ENCODE results near the gene CNGA3.
A peak's percentile ranks its signal among the peaks of the same experiment; 100 is the strongest.
"Not testable (repeated sequence)": the region's sequence is repeated elsewhere in the genome, so short reads cannot be mapped to it uniquely, and the experiment has no call there.

CNGA3 gene

DNA sequence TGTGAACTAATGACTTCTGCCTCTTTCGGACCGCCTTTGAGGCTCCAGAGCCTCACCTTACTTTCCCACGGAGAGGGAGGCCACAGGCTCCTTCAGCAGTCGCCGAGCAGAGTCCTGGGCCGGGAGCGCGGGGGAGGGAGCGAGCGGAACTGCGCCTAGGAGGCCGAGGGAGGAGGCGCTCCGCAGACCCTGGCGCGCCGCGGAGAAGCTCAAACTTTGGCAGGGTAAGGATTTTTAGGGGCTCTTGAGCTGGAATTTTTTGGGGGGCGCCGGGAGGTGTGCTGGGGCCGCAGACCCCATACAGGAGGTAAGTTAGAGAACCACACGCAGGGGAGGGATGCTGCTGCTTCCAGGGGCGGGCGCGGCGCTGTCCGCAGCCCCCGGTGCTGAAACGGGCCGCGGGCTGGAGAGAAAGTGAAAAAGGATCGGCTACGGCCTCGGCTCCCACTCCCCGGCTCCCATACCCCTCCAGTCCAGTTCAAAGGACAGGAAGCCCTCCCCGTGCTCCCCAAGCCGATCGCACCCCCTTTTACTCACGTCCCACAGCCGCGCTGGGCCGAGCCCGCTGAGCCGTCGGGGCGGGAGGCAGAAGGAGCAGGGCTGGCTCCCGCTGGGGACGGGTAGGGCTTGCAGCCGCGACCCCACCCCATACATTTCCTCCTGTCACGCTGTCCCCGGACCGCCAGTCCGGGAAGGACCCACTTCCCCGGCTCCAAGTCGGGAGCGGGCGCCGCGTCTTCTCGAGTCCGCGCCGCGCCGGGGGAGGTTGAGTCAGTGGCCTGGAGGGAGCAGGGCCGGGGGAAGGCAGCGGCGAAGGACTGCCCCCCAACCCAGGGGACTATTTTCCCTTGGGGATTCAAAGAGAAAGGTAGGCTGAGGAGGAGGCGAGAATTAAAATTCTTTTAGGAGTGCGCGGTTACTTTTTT, at the start of gene CNGA3:
Gene CNGA3, plus strand, starts transcription at position 146 of the 926 bp plus-strand sequence. CDS start 23,520 bp downstream, outside the sequence.
- peak; percentile 57 for DNase-seq

DNA sequence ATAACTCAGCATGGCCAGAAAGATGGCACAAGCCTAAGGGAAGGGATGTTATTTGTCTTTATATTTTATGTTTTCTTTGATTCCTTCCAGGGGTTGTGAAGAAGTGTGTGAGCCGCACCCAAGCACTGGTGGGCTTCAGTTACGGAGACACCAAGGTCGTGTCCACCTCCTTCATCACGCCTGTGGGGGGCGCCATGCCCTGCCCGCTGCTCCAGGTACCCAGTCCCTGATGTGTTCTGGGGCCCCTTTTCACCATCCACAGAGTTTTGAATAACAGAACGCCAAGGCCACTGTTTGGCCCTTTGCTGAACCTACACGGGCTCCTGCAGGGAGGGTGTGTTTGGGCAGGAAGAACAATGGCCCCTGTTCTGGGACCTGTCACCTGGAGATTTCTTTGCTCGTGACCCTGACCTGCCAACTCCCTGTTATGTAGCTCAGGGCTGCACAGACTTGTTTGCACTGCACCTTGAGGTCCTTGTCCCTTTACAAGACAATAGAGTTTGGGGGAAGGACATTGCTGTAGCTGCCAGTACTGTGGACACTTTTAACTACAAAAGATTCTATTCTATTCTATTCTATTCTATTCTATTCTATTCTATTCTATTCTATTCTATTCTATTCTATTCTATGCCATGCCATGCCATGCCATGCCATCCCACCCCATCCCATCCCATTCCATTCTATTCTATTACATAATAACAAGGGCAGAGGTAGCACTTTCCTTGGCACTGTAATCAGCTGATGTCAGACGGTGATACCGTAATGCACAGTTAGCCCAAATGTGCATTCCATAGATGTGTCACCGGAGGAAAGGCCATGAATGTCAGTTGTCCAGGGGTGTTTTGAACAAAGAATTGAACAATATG, 48.2 kb upstream of the CNGA3 start:
- no peak for DNase-seq

DNA sequence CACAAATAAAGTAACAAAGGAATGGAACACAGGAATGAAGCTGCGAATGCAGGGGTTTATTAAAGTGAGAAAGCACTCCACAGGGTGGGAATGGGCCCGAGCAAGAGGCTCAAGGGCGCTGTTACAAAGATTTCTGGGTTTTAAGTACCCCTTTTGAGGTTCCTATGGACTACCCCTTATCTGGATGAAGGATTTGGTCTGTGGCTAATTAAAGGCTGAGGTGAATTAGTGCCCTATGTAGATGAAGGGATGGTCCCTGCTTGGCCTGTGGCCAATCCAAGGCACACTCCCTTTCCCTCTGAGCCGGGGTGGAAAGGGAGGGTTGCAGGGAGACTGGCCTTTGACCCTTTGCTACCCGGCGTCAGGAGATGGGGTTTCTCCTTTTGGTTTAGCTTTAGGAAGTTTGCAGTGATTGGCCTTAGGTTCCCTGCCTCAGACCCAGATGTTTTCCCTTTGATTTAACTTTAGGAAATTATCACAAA, 47.5 kb upstream of the CNGA3 start:
- DNase-seq, result no peak

DNA sequence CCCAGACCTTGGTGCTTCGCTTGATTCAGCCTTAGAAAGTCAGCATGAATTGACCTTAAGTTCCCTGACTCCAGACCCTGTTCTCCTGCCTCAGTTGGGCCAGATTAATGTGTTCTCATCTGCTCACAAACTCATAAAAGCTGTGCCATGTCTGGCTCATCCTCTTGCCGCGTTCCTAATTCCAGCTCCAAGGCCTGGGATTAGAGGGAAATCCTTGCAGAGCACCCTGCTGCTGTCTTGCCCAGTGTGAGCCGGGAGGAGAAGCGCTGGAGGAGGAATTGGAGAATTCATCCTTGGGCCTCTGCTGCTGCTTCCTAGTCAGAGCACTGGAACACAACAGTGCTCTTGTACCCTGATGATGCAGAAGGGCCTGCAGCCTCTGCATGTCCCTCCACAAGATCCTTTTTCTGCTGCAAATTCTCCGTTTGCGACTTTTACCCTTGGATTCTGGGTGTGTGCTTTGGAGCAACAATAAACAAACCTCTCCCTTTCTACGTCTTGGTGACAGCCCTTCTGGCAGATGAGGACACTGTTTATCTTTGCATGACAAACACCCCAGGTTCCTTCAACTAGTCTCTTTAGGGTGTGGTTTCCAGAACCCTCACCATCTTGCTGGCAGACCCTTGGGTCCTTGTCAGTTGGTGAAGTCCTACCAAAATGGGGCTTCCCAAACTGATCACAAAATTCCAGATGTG, 46.9 kb upstream of the CNGA3 start:
- no peak for DNase-seq

DNA sequence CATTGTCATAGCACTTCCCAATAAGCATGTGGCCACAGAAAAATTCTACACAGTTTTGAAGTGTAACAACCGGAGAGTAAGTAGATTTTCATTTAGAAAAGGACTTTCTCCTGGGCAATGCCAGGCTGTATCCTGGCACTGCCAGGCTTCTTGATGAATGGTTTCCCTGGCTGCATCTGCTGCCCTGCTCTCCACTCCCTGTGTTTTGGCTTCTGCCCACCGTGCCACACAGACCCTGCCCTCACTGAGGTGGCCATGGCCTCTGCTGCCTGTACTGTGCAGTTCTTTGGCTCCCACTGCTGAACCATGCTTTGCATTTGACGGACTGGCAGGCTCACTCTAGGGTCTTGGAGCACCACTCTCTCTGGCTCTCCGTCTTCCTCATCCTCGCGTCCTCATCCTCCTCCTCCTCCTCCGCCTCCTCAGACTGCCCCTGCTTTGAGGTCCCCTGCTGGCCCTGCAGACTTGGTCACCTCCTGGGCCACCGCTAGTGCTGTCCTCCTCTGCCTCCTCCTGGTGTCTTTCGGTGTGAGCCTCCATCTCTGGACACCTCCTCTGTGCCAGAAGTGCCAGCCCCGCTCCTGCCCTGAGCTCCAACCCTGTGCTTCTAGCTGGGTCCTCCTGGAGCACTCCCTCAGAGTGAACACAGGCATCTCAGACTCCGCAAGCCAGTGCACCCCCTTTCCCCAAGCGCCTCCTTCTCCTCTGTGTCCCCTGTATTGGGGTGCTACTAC, 45.9 kb upstream of the CNGA3 start:
- DNase-seq, result no peak

DNA sequence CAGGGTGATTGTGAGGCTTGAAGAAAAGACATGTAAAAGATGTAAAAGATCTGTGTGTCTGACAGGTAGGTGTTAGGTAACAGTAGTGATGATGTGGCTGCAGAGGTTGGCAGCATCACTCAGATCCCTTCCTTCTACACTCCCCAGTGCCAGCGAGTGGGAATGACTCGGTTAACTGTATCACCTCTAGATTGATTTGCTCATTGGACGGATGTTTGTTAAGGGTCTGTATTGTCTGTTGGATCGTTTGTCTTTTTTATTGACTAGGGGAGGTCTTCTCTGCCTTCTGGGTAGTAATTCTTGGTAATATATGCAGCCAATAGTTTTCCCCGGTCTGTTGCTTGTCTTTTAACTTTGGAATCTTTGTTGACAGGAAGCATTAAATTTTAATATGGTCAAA, 44.8 kb upstream of the CNGA3 start:
- DNase-seq, result no peak

DNA sequence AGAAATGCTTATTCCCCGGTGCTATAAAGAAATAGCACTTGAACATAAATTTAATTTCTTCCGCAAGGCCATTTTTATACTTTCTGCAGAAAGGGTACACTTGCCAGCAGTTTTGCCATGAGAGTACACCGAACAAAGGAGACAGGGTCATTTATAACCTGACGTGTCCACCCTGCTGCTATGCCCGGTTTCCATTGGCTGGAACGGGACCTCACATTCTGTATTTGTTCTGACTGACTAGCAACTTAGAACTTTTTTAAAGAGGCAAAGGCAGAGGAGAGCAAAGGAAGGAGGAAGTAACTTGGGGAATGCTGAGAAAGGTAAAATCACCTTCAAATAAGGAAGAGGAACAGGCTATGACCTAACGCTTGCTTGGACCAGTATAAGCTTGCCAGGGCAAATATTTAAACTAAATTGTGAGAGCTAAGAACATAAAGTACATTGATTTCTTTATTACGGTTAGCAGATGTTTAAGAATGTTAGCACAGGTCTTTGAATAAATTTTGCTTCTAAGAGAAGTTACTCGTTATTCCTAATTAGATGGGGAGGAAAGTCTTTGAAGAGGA, 39.0 kb upstream of the CNGA3 start:
- DNase-seq, result not testable (repeated sequence)

DNA sequence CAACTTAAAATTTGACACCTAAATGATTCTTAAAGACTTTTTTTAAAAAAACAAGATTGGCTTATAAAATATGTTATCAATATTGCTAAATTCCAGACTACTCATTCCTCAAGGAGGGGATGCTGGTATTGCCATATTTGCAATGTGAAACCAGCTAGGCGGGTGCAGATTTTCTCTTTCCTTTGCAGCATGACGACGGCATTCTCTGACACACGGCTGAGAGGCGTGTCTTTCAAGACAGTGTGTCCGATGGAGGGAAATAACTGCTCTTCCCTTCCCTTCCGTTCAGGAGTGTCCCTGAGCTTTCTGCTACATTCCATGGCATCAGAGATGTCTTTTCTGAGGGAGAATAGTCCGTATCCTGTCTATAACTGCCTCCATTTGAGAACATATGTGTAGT, 38.2 kb upstream of the CNGA3 start:
- DNase-seq, result no peak

DNA sequence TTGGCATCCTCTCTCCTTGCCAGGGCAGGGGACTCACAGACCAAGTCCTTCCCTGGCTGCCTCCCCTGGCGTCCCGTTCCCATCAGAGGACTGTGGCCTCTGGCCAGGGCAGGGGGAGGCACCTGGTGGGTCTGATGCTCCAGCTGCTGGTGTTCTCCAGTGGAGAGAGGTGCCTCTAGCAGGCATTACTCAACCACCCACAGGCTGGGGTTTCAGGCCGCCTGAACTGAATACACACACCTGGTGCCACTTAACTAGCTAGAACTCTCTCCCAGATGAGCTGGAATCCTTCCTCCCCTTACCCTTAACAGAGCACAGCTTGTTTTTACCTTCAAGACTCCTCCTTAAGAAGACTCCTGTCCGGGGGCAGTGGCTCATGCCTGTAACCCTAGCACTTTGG, 37.7 kb upstream of the CNGA3 start:
- DNase-seq, result no peak

DNA sequence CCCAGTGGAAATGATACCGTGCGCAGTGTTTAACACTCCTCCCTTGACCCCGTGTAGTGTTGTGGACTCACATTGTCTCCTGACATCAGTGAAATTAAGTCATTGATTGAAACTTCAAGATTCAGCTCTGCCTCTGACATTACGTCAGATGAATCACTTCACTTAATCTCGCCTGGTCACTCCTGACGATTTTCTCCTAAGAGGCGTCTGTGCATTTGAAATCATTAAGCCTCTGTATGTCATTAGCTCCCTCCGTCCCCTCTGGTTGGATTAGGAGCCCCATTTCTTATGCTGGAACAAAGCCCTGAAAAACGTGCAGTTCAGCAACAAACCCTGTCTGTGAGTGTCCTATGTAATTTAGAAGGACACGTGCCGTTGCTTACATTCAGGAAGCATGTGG, 36.7 kb upstream of the CNGA3 start:
- DNase-seq, result no peak

DNA sequence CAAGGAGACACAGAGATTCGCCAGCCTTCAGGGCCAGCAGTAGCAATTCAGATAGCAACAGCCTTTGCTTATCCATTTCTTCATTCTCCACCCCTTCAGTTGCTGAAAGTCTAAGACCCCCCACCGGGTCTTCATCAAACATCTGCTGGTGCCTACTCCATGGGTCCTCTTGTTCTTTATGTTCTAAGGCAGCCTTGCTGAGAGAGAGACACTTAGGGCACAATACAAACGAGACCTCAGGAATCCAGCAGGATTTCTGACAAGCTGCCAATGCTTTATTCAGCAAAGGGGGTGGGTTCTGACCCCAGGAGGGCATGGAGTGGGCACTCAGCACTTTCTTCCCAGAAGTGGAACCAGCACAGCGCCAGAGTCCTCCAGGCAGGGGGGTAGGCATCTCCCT, 36.2 kb upstream of the CNGA3 start:
- no peak for DNase-seq

DNA sequence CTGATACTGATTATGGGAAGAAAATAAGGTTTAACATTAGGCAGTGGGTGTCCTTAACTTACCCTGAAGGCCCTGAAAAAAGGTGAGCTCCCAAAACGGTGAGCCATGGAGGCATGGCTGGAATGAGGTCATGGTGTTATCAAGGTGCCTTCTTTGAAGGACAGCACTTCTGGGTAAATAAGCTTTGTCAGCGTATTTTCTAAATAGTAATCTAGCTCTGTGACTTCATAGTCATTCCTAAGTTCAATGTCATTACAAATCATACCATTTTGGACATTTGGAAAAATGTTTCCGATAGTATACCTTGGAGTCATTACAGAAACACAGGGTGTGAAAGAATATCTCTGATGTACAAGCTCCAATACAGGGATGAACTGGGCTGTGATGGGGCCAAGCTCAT, 35.2 kb upstream of the CNGA3 start:
- no peak for DNase-seq

DNA sequence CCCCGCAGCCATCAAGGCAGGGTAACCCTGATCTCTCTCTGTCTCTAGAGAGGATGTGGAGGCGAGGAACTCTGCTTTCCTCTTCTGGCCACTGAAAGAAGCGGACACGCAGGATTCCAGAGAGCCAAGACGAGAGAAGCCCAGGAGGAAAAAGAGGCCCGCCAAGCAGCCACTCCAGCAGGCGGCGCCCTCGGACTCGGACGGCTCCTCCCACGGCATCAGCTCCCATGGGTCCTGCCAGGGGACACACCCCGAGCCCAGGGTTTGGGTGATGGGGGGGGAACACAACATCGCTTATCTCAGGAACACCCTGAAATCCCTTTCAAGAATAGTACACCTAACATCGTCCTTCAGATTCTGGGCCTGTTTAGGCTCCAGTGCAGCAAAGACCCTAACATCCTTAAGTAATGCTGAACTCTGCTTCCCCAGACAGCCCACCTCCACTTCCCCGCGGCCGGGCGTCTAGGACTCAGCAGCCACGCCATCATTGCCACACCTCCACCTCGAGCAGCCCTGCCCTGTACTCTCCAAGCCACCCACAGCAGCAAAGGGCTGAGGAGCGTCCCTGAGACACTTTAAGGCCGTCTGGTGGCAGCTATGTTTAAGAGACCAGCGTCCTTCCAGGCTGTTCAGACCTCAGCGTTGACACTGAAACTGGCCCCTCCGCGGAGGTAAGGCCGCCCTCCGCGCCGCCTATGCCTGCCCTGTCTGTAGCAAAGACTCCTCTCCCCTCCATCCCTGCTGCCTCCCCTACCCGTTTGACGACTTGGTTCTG, 34.3 kb upstream of the CNGA3 start:
- DNase-seq, result no peak

DNA sequence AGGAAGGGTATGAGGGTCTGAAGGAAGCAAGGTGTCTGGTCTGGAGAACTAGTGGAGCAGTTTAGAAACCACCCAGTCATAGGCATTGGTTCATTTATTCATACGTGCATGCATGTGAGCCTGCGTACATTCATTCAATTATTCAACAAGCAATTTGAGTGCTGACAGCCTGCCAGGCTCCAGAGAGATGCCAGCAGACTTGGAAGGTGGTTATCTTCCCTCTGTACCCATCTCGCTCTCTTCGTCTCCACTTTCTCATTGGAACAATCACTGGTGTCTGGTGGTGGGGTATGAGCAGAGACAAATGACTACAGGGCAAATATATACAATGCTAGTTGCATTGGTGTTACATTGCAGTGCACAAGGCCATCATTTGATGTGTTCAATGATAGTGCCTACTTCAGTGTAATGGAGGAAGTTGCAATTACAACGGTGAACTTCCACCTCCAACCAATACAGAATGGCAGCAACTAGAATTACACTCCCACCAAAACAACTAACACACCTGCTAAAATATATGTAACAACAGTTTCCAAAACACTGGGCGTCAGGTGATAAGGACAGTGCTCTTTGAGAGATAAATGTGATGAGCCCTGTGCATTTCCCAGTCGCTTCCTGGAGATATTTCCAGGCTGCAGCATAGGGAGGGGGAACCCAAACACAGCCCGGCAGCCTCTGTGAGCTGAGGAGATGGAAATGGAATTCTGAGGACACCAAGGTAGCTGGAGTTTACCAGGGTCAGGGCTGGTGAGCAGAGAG, 32.6 kb upstream of the CNGA3 start:
- no peak for DNase-seq

DNA sequence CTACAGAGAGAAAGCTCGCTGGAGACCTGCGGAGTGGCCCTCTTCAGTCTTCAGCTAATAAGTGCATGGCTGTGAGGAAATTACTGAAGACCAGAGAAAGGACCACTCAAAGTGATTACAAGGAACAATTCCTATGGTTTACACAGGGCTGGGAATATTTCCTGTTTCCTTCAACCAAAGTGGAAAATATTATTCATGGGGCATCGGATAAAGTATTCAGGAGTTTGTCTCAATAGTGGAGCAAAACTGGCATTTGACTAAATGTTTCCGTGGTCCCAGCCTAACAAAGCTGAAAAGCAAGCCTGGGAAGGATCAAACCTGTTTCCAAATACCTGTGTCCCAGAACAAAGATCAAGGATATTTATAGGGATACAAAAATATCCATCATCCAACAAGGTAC, 32.0 kb upstream of the CNGA3 start:
- no peak for DNase-seq

DNA sequence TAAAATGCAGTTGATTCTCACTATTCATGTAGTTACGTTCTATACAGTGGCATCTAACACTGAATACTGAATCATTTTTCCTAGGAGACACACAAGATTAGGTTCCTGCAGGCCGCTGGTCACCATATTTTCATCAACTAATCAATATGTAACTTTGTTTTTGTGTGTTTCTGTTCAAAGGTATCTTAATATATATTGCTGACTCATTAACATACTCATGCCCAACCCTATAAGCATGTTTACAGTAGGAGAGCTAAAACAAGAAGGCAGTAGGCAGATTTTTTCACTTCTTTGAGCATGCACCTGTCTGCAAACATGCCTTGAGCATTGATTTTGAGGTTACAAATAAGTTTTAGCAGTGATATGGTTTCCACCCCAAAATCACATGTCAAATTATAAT, 30.3 kb upstream of the CNGA3 start:
- no peak for DNase-seq

DNA sequence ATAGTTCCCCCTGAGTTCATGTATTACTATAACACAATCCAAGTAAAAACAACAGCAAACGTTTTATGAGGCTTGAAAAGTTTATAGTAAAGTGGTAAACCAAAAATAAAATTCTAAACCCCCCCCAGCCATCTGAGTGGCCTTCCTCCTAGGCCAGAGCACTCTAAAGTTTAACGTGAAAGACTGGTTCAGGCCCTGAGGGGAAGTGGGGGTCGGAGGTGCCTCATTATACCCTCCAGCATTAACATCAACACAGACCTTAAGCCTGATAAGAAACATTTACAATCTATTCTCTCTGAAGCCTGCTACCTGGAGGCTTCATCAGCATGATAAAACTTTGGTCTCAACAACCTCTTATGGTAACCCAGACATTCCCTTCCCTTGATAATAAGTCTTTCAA, 29.0 kb upstream of the CNGA3 start:
- DNase-seq, result no peak

DNA sequence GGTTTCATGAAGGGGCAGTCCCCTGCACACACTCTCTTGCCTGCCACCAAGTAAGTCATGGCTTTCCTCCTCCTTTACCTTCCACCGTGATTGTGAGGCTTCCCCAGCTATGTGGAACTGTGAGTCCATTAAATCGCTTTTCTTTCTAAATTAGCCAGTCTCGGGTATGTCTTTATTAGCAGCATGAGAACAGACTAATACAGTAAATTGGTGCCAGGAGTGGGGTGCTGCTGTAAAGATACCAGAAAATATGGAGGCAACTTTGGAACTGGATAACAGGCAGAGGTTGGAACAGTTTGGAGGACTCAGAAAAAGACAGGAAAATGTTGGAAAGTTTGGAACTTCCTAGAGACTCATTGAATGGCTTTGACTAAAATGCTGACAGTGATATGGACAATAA, 26.1 kb upstream of the CNGA3 start:
- not testable (repeated sequence) for DNase-seq

DNA sequence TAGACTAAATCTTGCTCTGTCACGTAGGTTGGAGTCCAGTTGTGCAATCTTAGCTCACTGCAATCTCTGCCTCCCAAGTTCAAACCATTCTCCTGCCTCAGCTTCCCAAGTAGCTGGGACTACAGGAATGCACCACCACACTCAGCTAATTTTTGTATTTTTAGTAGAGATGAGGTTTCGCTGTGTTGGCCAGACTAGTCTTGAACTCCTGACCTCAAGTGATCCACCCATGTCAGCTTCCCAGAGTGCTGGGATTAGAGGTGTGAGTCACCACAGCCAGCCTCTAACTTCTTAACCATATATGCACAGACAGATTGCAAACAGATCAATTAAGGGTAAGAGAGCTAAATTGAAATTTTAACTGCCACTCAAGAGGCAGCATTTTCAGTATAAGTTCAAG, 22.1 kb upstream of the CNGA3 start:
- no peak for DNase-seq

DNA sequence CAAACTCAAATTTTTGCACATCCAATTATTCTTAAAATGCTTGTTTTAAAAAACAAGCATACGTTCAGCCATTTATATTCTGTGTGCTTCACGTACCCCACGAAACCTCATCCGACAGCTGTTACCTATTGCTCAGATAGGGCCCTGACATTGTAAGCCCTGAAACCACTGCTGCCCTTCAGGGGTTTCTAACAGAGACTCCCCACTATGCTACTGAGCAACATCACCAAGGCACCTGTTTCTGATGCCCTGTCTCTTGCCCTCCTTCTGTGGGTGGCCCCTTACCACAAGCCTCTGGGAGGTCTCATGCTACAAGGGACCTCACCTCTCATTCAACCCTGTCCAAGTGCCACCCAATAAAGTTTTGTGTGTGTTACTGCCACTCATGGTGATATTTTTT, 18.5 kb upstream of the CNGA3 start:
- no peak for DNase-seq
